Erythroblast (primary cell): Measurements from ENCODE around the gene HIPK2.
"Not testable (repeated sequence)": the region's sequence is repeated elsewhere in the genome, so short reads cannot be mapped to it uniquely, and the experiment has no call there.

Experiments used
- DNase-seq, 2 experiments: peaks; one replicate each; lab custom pipeline; 2025; lab: John Stamatoyannopoulos, UW
- GATA1 ChIP-seq: IDR thresholded peaks from 2 replicates; pipeline ENCODE4 v1.6.1; 2011; ENCODE audit warnings: low read depth, mild to moderate bottlenecking, control low read depth, low read length, moderate library complexity
- POLR2A ChIP-seq: IDR thresholded peaks from 2 replicates; pipeline ENCODE4 v1.6.1; 2011; ENCODE audit warnings: mild to moderate bottlenecking, low read length

HIPK2 gene

GRCh38 chr7:139673762-139674161 lies 104.0 kb downstream of the HIPK2 start:
- TF ChIP-seq GATA1 (no peak), POLR2A (no peak)

GRCh38 chr7:139673230-139673629 lies 104.6 kb downstream of the HIPK2 start:
- TF ChIP-seq GATA1 (no peak), POLR2A (no peak)
- no peak for DNase-seq

More at GRCh38 chr7:139673762-139674161, 104.0 kb downstream of the HIPK2 start:
- DNase-seq: no peak

- TF ChIP-seq GATA1: no peak
- no peak for TF ChIP-seq POLR2A
- DNase-seq: no peak
Measured at GRCh38 chr7:139671967-139672366, 105.8 kb downstream of the HIPK2 start.

- DNase-seq: not testable (repeated sequence)
Measured at GRCh38 chr7:139670662-139671061, 107.1 kb downstream of the HIPK2 start.

GRCh38 chr7:139669106-139670061 lies 108.4 kb downstream of the HIPK2 start:
- no peak for DNase-seq
- TF ChIP-seq POLR2A: no peak
- no peak for TF ChIP-seq GATA1

- no peak for TF ChIP-seq POLR2A
- no peak for TF ChIP-seq GATA1
- DNase-seq: no peak
Measured at GRCh38 chr7:139667377-139667776, 110.4 kb downstream of the HIPK2 start.

GRCh38 chr7:139666501-139666900 lies 111.3 kb downstream of the HIPK2 start:
- DNase-seq: no peak
- TF ChIP-seq POLR2A (no peak), GATA1 (no peak)

GRCh38 chr7:139664434-139664833 lies 113.4 kb downstream of the HIPK2 start:
- TF ChIP-seq GATA1: no peak
- TF ChIP-seq POLR2A: no peak
- no peak for DNase-seq

GRCh38 chr7:139663608-139664177 lies 114.1 kb downstream of the HIPK2 start:
- no peak for DNase-seq

GRCh38 chr7:139661903-139662302 lies 115.9 kb downstream of the HIPK2 start:
- DNase-seq: no peak
- TF ChIP-seq POLR2A (no peak), GATA1 (no peak)

More at GRCh38 chr7:139663608-139664177, 114.1 kb downstream of the HIPK2 start:
- no peak for TF ChIP-seq POLR2A
- no peak for TF ChIP-seq GATA1

GRCh38 chr7:139661043-139661440 lies 116.8 kb downstream of the HIPK2 start:
- no peak for TF ChIP-seq GATA1
- TF ChIP-seq POLR2A: no peak
- DNase-seq: no peak

- TF ChIP-seq POLR2A: no peak
- no peak for TF ChIP-seq GATA1
- DNase-seq: no peak
Measured at GRCh38 chr7:139660317-139661042, 117.3 kb downstream of the HIPK2 start.

GRCh38 chr7:139659922-139660316 lies 117.9 kb downstream of the HIPK2 start:
- no peak for DNase-seq

More at GRCh38 chr7:139659922-139660316, 117.9 kb downstream of the HIPK2 start:
- TF ChIP-seq GATA1 (no peak), POLR2A (no peak)
